Bronchial epithelial cell (primary cell): ENCODE results near the gene PLPP4. TPM values are rescaled to one million over a fixed set of nuclear protein-coding genes. Genes with fewer than 3 reads are reported as not detected.
A peak's percentile ranks its signal among the peaks of the same experiment; 100 is the strongest.

ENCODE experiments used
- DNase-seq: peaks from one replicate; pipeline ENCODE4 v3.0.0-alpha.2; 2010; ENCODE audit warnings: low read depth
- FAIRE-seq: peaks from 2 replicates; lab custom pipeline; 2011; peaks lifted over from hg19 to GRCh38; lab: Jason Lieb, UNC
- H3K27me3 ChIP-seq: 2 replicates; pipeline ENCODE4 v1.5.1; 2011; ENCODE audit warnings: low read length; ENCODE audit not compliant: control insufficient read depth, insufficient read depth
- H3K36me3 ChIP-seq: 2 replicates; pipeline ENCODE4 v1.5.1; 2011; ENCODE audit warnings: low read length; ENCODE audit not compliant: control insufficient read depth, insufficient read depth
- H3K4me3 ChIP-seq: 2 replicates; pipeline ENCODE4 v1.5.1; 2011; ENCODE audit warnings: mild to moderate bottlenecking, low read depth, low read length, control low read depth
- CTCF ChIP-seq: IDR thresholded peaks from 2 replicates; pipeline ENCODE4 v1.5.1; 2011; ENCODE audit warnings: mild to moderate bottlenecking, moderate library complexity, low read length, control low read depth, inconsistent platforms; ENCODE audit not compliant: insufficient read depth, severe bottlenecking
- total RNA-seq: library from RNA; depleted of rRNA; stranded (reverse); fragments of >200 nt; gene quantifications from 2 replicates; pipeline ENCODE4 v1.2.1, GENCODE V29; 2014

PLPP4 gene
- total RNA-seq, 1 donor from 2014 or later: 0.26 TPM

- H3K36me3 ChIP-seq: no peaks in the 10 kb centered on the region
- H3K27me3 ChIP-seq: no peaks in the 10 kb centered on the region
- DNase-seq (no peak), FAIRE-seq (no peak)
- H3K4me3 ChIP-seq: no peak overlapping the region
- TF ChIP-seq CTCF: no peak
Measured at GRCh38 chr10:120486671-120487205, 29.7 kb downstream of the PLPP4 start.

DNA sequence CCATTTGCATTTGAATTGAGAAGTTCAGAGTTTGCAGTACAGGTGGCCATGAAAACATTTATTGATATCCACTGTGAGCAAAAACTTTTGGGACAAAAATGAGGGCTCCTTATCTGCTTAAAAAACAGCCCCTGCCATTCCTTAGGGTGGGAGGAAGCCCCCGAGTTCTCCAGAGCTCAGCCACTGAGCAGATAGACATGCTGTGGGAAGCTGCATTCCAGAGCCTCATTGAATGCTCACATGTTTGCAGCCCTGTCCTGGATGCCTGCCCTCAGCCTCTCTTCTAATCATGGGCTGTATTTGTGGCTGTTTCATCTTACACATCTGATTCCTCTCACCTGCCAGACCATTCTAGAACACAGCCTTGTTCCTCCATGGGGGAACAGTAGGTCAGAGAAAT lies 33.3 kb downstream of the PLPP4 start:
- no peak for TF ChIP-seq CTCF
- no peak for FAIRE-seq

DNA sequence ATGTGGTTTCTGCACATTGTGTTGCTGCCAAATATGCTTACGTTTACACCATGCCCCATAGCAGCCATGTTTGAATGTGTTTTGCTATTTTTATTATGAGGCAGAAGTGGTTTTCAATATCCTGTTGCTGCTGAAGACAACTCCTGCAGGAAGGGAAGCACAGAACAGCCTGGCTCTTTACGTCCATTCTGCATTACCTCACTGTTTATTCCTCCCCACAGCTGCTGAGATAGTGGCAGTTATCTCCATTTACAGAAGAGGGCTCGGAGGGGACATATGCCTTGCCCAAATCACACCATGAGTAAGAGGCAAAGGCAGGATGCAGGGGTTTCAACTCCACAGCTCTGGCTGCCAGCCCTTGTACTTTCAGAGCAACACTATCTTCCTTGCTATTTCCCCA lies 35.3 kb downstream of the PLPP4 start:
- DNase-seq (no peak), FAIRE-seq (no peak)
- no peak for TF ChIP-seq CTCF
- Histone ChIP-seq H3K27me3 (no peaks in the 10 kb centered on the region), H3K4me3 (no peak overlapping the region), H3K36me3 (no peaks in the 10 kb centered on the region)

More for the DNA sequence above, 33.3 kb downstream of the PLPP4 start:
- H3K4me3 ChIP-seq: no peak overlapping the region
- no peak for DNase-seq
- no peaks in the 10 kb centered on the region for H3K27me3 ChIP-seq
- no peaks in the 10 kb centered on the region for H3K36me3 ChIP-seq

DNA sequence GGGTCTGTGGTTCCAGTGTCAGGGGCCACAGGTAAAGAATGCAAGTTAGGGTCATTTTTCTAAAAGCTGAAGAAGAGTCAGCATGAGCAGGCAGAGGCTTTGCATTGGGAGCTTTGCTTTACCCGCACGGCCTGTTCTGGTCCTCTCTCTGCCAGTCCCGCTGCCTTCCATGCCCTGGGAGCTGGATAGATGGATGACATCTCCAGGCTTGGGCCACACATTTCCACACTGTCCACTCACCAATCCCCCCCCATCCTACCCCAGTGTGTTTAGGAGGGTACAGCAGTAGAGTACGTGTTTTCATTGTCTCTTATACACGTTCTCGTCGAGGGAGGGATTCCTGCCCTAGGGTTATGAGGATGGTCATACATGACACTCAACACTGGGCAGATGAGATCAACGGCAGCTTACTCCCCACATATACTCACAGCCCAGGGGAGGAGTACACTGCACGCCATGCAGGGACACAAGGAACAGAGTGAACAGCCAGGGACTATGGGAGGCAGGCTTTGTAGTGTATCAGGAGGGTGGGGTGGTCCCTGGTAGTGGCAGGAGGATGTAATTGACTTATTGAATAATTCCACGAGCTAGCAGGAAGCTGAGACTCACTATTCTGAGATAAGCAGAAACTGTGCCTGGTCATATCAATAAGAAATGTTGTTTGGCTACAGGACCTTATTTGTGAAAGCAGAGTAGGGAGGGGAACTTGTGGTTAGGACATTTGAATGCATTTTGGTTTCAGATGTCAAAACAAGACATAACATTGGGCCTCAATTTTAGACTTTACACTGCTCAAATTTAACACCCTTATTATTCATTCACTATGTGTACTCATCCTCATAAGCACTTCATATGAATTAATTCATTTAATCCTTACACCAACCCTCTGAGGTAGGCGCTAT lies 36.6 kb downstream of the PLPP4 start:
- Histone ChIP-seq H3K4me3 (no peak overlapping the region), H3K27me3 (no peaks in the 10 kb centered on the region), H3K36me3 (no peaks in the 10 kb centered on the region)
- peak; percentile 32 for FAIRE-seq
- TF ChIP-seq CTCF: no peak
- no peak for DNase-seq

DNA sequence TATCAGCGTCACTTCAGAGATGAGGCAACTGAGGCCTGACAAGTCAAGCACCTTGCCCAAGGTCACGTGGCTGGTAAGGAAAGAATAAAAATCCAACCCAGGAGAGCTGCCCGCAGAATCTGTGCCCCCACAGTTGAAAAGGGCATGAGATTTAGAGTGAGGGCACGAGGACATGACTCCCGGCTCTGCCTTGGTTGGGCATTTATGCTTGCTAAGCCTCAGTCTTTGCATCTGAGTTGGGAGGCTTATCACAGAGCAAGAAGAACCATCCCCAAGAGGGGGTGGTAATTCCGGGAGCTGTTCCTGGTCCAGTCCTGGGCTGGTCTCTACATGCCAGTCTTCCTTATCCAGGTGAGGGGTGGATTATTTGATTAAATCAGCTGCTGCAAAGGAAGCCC lies 37.3 kb downstream of the PLPP4 start:
- Histone ChIP-seq H3K27me3 (no peaks in the 10 kb centered on the region), H3K4me3 (no peak overlapping the region), H3K36me3 (no peaks in the 10 kb centered on the region)
- FAIRE-seq: no peak
- no peak for DNase-seq
- no peak for TF ChIP-seq CTCF
